ENCODE data around the gene FARP1. TPM values are rescaled to one million over a fixed set of nuclear protein-coding genes. Genes with fewer than 3 reads are reported as not detected.

FARP1 gene
- total and polyA plus RNA-seq, 7 donors, result 6.9 to 96.4 (median 32.9) TPM

- Histone ChIP-seq H3K9me3 (no peaks in the 10 kb centered on the region), H3K4me1 (peaks cover 0 to 40% (median 27%) of the 10 kb centered on the region in 4 donors), H3K27me3 (no peaks in the 10 kb centered on the region), H3K36me3 (no peaks in the 10 kb centered on the region), H3K4me3 (peak overlapping the region in 3 of 4 donors; percentile 74 to 94 (median 94)), H3K27ac (peak overlapping the region in 3 of 4 donors; percentile 78 to 87 (median 81))
- intact Hi-C loops (cut with DNase I), result loop anchor here (5.0 to 10.0 kb wide), 4 partner anchors 42 to 527 kb away; no protein-coding TSS in a partner anchor
- TF ChIP-seq CTCF (IDR thresholded peaks at IDR 0.05), result peak in 1 of 4 experiments; percentile 16
- no peak for TF ChIP-seq POLR2A (IDR thresholded peaks at IDR 0.05)
- no peak for TF ChIP-seq POLR2AphosphoS5 (IDR thresholded peaks at IDR 0.05)
- no peak for TF ChIP-seq EP300 (IDR thresholded peaks at IDR 0.05)
- 33 to 61% methylated on average over 10 of the region's 10 CpGs for WGBS, 2 donors
- DNase-seq, result no peak
Observed at GRCh38 chr13:98144801-98145350, 2.0 kb downstream of the FARP1 start.

GRCh38 chr13:98147521-98147920 lies 4.6 kb downstream of the FARP1 start:
- WGBS, 2 donors, result 71 to 78% methylated on average over 5 of the region's 5 CpGs
- Histone ChIP-seq H3K9me3 (no peaks in the 10 kb centered on the region), H3K27ac (no peak overlapping the region), H3K4me1 (peaks cover 0 to 43% (median 25%) of the 10 kb centered on the region in 4 donors), H3K27me3 (no peaks in the 10 kb centered on the region), H3K36me3 (no peaks in the 10 kb centered on the region), H3K4me3 (no peak overlapping the region)
- TF ChIP-seq CTCF (IDR thresholded peaks at IDR 0.05) (no peak), POLR2AphosphoS5 (IDR thresholded peaks at IDR 0.05) (no peak), EP300 (IDR thresholded peaks at IDR 0.05) (no peak), POLR2A (IDR thresholded peaks at IDR 0.05) (no peak)
- no peak for DNase-seq
- intact Hi-C loops (cut with DNase I), result loop anchor here (5.0 to 10.0 kb wide), 2 partner anchors 40 to 293 kb away; no protein-coding TSS in a partner anchor

GRCh38 chr13:98150832-98151479 lies 8.1 kb downstream of the FARP1 start:
- H3K4me3 ChIP-seq, result no peak overlapping the region
- no peaks in the 10 kb centered on the region for H3K27me3 ChIP-seq
- intact Hi-C loops (cut with DNase I), result no loop called here
- no peaks in the 10 kb centered on the region for H3K9me3 ChIP-seq
- H3K36me3 ChIP-seq, result no peaks in the 10 kb centered on the region
- no peak for DNase-seq
- no peak for TF ChIP-seq EP300 (IDR thresholded peaks at IDR 0.05)
- TF ChIP-seq CTCF (IDR thresholded peaks at IDR 0.05), result no peak
- TF ChIP-seq POLR2A (IDR thresholded peaks at IDR 0.05), result no peak
- TF ChIP-seq POLR2AphosphoS5 (IDR thresholded peaks at IDR 0.05), result no peak
- H3K27ac ChIP-seq, result no peak overlapping the region
- 62 to 89% methylated on average over 8 of the region's 8 CpGs for WGBS, 2 donors
- H3K4me1 ChIP-seq, result peaks cover 0 to 26% (median 10%) of the 10 kb centered on the region in 4 donors

GRCh38 chr13:98155475-98156109 lies 12.7 kb downstream of the FARP1 start:
- 77 to 80% methylated on average over 5 of the region's 5 CpGs for WGBS, 2 donors
- TF ChIP-seq EP300 (IDR thresholded peaks at IDR 0.05) (no peak), CTCF (IDR thresholded peaks at IDR 0.05) (no peak), POLR2AphosphoS5 (IDR thresholded peaks at IDR 0.05) (no peak), POLR2A (IDR thresholded peaks at IDR 0.05) (no peak)
- H3K4me3 ChIP-seq, result no peak overlapping the region
- peak overlapping the region in 1 of 4 donors; percentile 12 for H3K27ac ChIP-seq
- H3K27me3 ChIP-seq, result no peaks in the 10 kb centered on the region
- no peaks in the 10 kb centered on the region for H3K36me3 ChIP-seq
- intact Hi-C loops (cut with DNase I), result no loop called here
- H3K9me3 ChIP-seq, result no peaks in the 10 kb centered on the region
- DNase-seq, result no peak
- H3K4me1 ChIP-seq, result peaks cover 0 to 27% (median 18%) of the 10 kb centered on the region in 4 donors

Data from sigmoid colon (tissue), 7 donors.